Renal cortical epithelial cell (primary cell): ENCODE results near the gene FICD. TPM values are rescaled to one million over a fixed set of nuclear protein-coding genes. Genes with fewer than 3 reads are reported as not detected.

Experiments
- DNase-seq: peaks from one replicate; pipeline ENCODE4 v3.0.0-alpha.2; 2011; ENCODE audit warnings: low read depth
- total RNA-seq: library from RNA; depleted of rRNA; stranded (reverse); fragments of >200 nt; gene quantifications from 2 replicates; pipeline ENCODE4 v1.2.3, GENCODE V29; 2014

The FICD gene
- total RNA-seq, 1 donor from 2014 or later = 7.8 TPM

GRCh38 chr12:108502922-108503321 lies 12.2 kb upstream of the FICD start:
- no peak for DNase-seq

GRCh38 chr12:108505129-108505528 lies 9.9 kb upstream of the FICD start:
- DNase-seq = no peak

- peak; percentile 35 for DNase-seq
Measured at GRCh38 chr12:108507971-108508642, 7.0 kb upstream of the FICD start.

- no peak for DNase-seq
Measured at GRCh38 chr12:108509806-108510205, 5.3 kb upstream of the FICD start.

- DNase-seq = no peak
Measured at GRCh38 chr12:108510836-108511235, 4.2 kb upstream of the FICD start.

GRCh38 chr12:108511633-108512540 lies 3.2 kb upstream of the FICD start:
- DNase-seq = peak; percentile 61

- no peak for DNase-seq
Measured at GRCh38 chr12:108514468-108514972, 557 bp upstream of the FICD start.

GRCh38 chr12:108515916-108516315 lies 839 bp downstream of the FICD start:
- DNase-seq = no peak

- no peak for DNase-seq
Measured at GRCh38 chr12:108516511-108517275, 1.6 kb downstream of the FICD start.

- no peak for DNase-seq
Measured at GRCh38 chr12:108517288-108518100, 2.4 kb downstream of the FICD start.

GRCh38 chr12:108518101-108518715 lies 3.1 kb downstream of the FICD start:
- DNase-seq = no peak

- no peak for DNase-seq
Measured at GRCh38 chr12:108518716-108519496, 3.8 kb downstream of the FICD start.

- DNase-seq = no peak
Measured at GRCh38 chr12:108519558-108519957, 4.5 kb downstream of the FICD start.

- DNase-seq = no peak
Measured at GRCh38 chr12:108523365-108523764, 8.3 kb downstream of the FICD start.

GRCh38 chr12:108525681-108526080 lies 10.6 kb downstream of the FICD start:
- peak; percentile 92 for DNase-seq

- no peak for DNase-seq
Measured at GRCh38 chr12:108526482-108527165, 11.5 kb downstream of the FICD start.

- DNase-seq = no peak
Measured at GRCh38 chr12:108527166-108527496, 12.1 kb downstream of the FICD start.

GRCh38 chr12:108530161-108530560 lies 15.1 kb downstream of the FICD start:
- no peak for DNase-seq
